CD4-positive, alpha-beta T cell (primary cell): Measurements from ENCODE around the gene DENND1B. TPM values are rescaled to one million over a fixed set of nuclear protein-coding genes. Genes with fewer than 3 reads are reported as not detected.

Source experiments
- ATAC-seq: fragments of 200-7000 bp; cut with Tn5 transposase; one replicate; pipeline ENCODE4 v1.10.0; 2022; ENCODE audit warnings: mild to moderate bottlenecking; ENCODE audit not compliant: poor library complexity
- CTCF ChIA-PET: fragments of 350-600 bp; sonication (Branson Sonifier 250); formaldehyde crosslinking; loops from one replicate; lab custom pipeline; 2021; ENCODE audit warnings: antibody characterized with exemption, inconsistent platforms; lab: Charles Lee
- POLR2A ChIA-PET: fragments of 350-600 bp; sonication (Branson Sonifier 250); formaldehyde crosslinking; loops from one replicate; lab custom pipeline; 2021; ENCODE audit warnings: antibody characterized with exemption, inconsistent platforms; lab: Charles Lee
- DNase-seq, 14 experiments: peaks; one replicate each; pipeline ENCODE4 v3.0.0-alpha.2; 2013 to 2020; ENCODE audit warnings: mixed read lengths in 2 of 14
- H3K27ac ChIP-seq, 2 donors: one replicate each; pipeline versions ENCODE4 v1.5.1 to v1.7.0; 2013; ENCODE audit warnings: low read length in 2 of 2, low read depth in 1 of 2, mild to moderate bottlenecking in 1 of 2
- H3K27me3 ChIP-seq, 2 experiments: 1 replicate in 1 of 2; 2 replicates in 1 of 2; pipeline versions ENCODE4 v1.6.1 to v1.7.0; 2013; ENCODE audit warnings: low read length in 2 of 2, control low read depth in 1 of 2, mild to moderate bottlenecking in 1 of 2, moderate library complexity in 1 of 2; ENCODE audit not compliant: insufficient read depth in 2 of 2, control insufficient read depth in 1 of 2
- H3K36me3 ChIP-seq: one replicate; pipeline ENCODE4 v1.6.1; 2013; ENCODE audit warnings: low read length, control low read depth; ENCODE audit not compliant: insufficient read depth
- H3K4me1 ChIP-seq: one replicate; pipeline ENCODE4 v1.6.1; 2013; ENCODE audit warnings: low read length, control low read depth; ENCODE audit not compliant: insufficient read depth
- H3K4me3 ChIP-seq: one replicate; pipeline ENCODE4 v1.5.1; 2013; ENCODE audit warnings: mild to moderate bottlenecking, low read length, moderate library complexity
- H3K9me3 ChIP-seq, 2 experiments: 1 replicate in 1 of 2; 2 replicates in 1 of 2; pipeline versions ENCODE4 v1.6.1 to v1.7.0; 2013; ENCODE audit warnings: low read length in 2 of 2, mild to moderate bottlenecking in 2 of 2, control low read depth in 1 of 2, moderate library complexity in 1 of 2; ENCODE audit not compliant: control insufficient read depth in 1 of 2, insufficient read depth in 1 of 2
- H3K27ac Mint-ChIP-seq: one replicate; pipeline ENCODE4 v1.8.0; 2020; ENCODE audit warnings: mixed read lengths
- H3K27me3 Mint-ChIP-seq: one replicate; pipeline ENCODE4 v1.8.0; 2021; ENCODE audit warnings: mixed read lengths
- H3K36me3 Mint-ChIP-seq: one replicate; pipeline ENCODE4 v1.8.0; 2021; ENCODE audit warnings: low read depth, mixed read lengths
- H3K4me1 Mint-ChIP-seq: one replicate; pipeline ENCODE4 v1.8.0; 2021; ENCODE audit warnings: low read depth, mixed read lengths
- H3K4me3 Mint-ChIP-seq: one replicate; pipeline ENCODE4 v1.8.0; 2020; ENCODE audit warnings: mild to moderate bottlenecking, mixed read lengths
- H3K9me3 Mint-ChIP-seq: one replicate; pipeline ENCODE4 v1.8.0; 2020; ENCODE audit warnings: mixed read lengths
- intact Hi-C, 2 experiments: fragments of 100-400 bp; cut with DNase I in 1 of 2; cut with micrococcal nuclease in 1 of 2; formaldehyde crosslinking; loops; one replicate each; pipeline versions ENCODE4 v1.15.1 to v1.9.0; 2023 to 2025; cut with DNase I, micrococcal nuclease
- total RNA-seq, 174 experiments: library from RNA in 2 of 174; stranded (reverse) in 2 of 174; gene quantifications; one replicate each; pipeline ENCODE4 v1.2.3 and lab custom pipeline; 2021 to 2026
- TF ChIP-seq, protein P1 (sequence below): fragments of 200-600 bp; IDR thresholded peaks from one replicate; pipeline ENCODE4 v1.8.0; 2022; ENCODE audit warnings: antibody characterized with exemption, mild to moderate bottlenecking

Gene DENND1B
- total RNA-seq, 2 experiments from 2014 or later: 23.9 to 26.5 TPM

DNA sequence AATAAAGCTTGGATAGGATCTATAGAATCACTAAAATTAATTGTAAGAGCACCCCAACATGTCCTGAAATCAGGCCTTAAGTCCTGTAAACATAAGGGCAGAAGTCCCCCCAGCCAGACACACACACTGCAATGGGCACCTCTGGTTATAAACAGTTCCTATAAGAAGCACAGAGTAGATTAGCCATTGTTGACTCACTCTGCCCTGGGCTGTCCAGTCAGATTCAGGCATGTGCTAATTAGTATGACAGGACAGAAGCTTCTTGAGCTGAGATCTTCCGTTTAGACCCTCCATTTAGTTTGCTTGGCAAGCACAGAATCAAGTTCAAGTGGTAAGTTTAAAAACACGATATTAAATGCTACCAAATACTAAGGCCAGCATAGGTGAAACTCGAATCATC lies 11.8 kb upstream of the DENND1B start:
- intact Hi-C loops: loop anchor here in 1 of 2 experiments (2.0 to 5.0 kb wide), 2 partner anchors 24 to 40 kb away; no protein-coding TSS in a partner anchor
- H3K36me3 Mint-ChIP-seq: no peaks in the 10 kb centered on the region
- DNase-seq: no peak

DNA sequence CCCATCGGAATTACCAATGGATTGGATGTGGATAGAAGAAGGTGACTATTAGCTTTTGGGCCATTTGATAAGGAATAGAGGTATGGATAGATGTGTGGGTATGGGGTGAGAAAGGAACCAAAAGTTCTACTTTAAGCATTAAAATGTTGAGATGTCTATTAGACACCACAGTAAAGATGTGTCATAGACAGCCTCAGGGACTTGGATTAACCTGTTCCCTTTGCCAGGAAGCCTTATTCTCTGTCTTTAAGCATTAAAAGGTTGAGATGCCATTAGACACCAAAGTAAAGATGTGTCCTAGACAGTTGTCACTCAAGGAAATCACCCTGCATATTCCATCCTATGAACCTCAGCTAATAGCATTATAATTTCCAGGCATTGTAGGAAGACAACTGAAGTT lies 11.0 kb upstream of the DENND1B start:
- no peaks in the 10 kb centered on the region for H3K9me3 Mint-ChIP-seq
- ATAC-seq: no peak
- H3K4me3 Mint-ChIP-seq: no peak overlapping the region
- DNase-seq: no peak
- no peaks in the 10 kb centered on the region for H3K36me3 Mint-ChIP-seq
- no peaks in the 10 kb centered on the region for H3K27me3 Mint-ChIP-seq
- H3K27ac Mint-ChIP-seq: no peak overlapping the region
- intact Hi-C loops: loop anchor here in 1 of 2 experiments (2.0 to 5.0 kb wide), 2 partner anchors 23 to 39 kb away; no protein-coding TSS in a partner anchor
- H3K27me3 ChIP-seq: no peaks in the 10 kb centered on the region
- no peak overlapping the region for H3K4me3 ChIP-seq
- ChIA-PET CTCF (no interaction called here), POLR2A (interaction anchor here (1.4 kb wide), 1 partner anchor 10 kb away, joined by 3 read pairs; the partner anchor contains the start of gene DENND1B)
- no peaks in the 10 kb centered on the region for H3K4me1 ChIP-seq
- H3K9me3 ChIP-seq: peaks cover 0 to 5% of the 10 kb centered on the region in 2 experiments
- TF ChIP-seq, protein P1, sequence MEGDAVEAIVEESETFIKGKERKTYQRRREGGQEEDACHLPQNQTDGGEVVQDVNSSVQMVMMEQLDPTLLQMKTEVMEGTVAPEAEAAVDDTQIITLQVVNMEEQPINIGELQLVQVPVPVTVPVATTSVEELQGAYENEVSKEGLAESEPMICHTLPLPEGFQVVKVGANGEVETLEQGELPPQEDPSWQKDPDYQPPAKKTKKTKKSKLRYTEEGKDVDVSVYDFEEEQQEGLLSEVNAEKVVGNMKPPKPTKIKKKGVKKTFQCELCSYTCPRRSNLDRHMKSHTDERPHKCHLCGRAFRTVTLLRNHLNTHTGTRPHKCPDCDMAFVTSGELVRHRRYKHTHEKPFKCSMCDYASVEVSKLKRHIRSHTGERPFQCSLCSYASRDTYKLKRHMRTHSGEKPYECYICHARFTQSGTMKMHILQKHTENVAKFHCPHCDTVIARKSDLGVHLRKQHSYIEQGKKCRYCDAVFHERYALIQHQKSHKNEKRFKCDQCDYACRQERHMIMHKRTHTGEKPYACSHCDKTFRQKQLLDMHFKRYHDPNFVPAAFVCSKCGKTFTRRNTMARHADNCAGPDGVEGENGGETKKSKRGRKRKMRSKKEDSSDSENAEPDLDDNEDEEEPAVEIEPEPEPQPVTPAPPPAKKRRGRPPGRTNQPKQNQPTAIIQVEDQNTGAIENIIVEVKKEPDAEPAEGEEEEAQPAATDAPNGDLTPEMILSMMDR: no peak
- H3K36me3 ChIP-seq: no peaks in the 10 kb centered on the region
- H3K27ac ChIP-seq: no peak overlapping the region
- H3K4me1 Mint-ChIP-seq: no peaks in the 10 kb centered on the region

More for the DNA sequence above, 11.8 kb upstream of the DENND1B start:
- no peaks in the 10 kb centered on the region for H3K4me1 Mint-ChIP-seq
- H3K9me3 ChIP-seq: peaks cover 0 to 5% of the 10 kb centered on the region in 2 experiments
- no peaks in the 10 kb centered on the region for H3K27me3 ChIP-seq
- no peak for ATAC-seq
- ChIA-PET CTCF (no interaction called here), POLR2A (interaction anchor here (1.4 kb wide), 1 partner anchor 11 kb away, joined by 3 read pairs; the partner anchor contains the start of gene DENND1B)
- TF ChIP-seq, protein P1: no peak
- H3K4me3 Mint-ChIP-seq: no peak overlapping the region
- H3K9me3 Mint-ChIP-seq: no peaks in the 10 kb centered on the region
- no peak overlapping the region for H3K27ac ChIP-seq
- H3K27me3 Mint-ChIP-seq: no peaks in the 10 kb centered on the region
- H3K4me3 ChIP-seq: no peak overlapping the region
- H3K36me3 ChIP-seq: no peaks in the 10 kb centered on the region
- no peaks in the 10 kb centered on the region for H3K4me1 ChIP-seq
- H3K27ac Mint-ChIP-seq: no peak overlapping the region

DNA sequence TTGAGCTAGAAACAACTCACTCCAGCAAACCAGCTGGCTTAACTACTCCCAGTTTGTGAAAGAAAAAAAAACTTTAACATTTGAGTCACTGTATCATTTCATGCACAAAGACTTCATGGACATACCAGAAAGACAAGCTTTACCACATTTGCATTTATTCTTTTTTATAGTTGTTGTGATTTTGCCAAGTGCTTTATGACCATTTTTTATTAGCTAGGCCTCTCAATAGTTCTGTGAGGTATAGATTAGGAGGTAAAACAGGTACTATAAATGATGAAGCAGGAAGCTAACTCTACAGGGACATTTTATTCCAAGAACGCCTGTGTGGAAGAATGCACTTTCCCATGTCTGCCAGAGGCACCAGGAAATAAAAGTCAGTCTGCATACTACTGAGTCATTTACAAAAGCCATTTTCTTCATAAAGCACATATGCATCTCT lies 8.2 kb upstream of the DENND1B start:
- no peaks in the 10 kb centered on the region for H3K36me3 Mint-ChIP-seq
- no peak for DNase-seq
- intact Hi-C loops: no loop called here
- Histone ChIP-seq H3K27me3 (no peaks in the 10 kb centered on the region), H3K27ac (no peak overlapping the region), H3K9me3 (peaks cover 0 to 5% of the 10 kb centered on the region in 2 experiments), H3K36me3 (no peaks in the 10 kb centered on the region), H3K4me1 (peaks cover under 1% of the 10 kb centered on the region), H3K4me3 (no peak overlapping the region)
- H3K4me1 Mint-ChIP-seq: peaks cover 9% of the 10 kb centered on the region
- CTCF ChIA-PET: interaction anchor here (1.4 kb wide), 1 partner anchor 11 kb away, joined by 6 read pairs; no protein-coding TSS in a partner anchor
- H3K9me3 Mint-ChIP-seq: no peaks in the 10 kb centered on the region
- POLR2A ChIA-PET: interaction anchor here (0.9 kb wide), 1 partner anchor 9 kb away, joined by 4 read pairs; the partner anchor contains the start of gene DENND1B
- H3K27ac Mint-ChIP-seq: no peak overlapping the region
- no peak overlapping the region for H3K4me3 Mint-ChIP-seq
- no peak for ATAC-seq
- H3K27me3 Mint-ChIP-seq: no peaks in the 10 kb centered on the region
- TF ChIP-seq, protein P1: no peak
